Epithelial cell of esophagus (primary cell): Measurements from ENCODE around the gene C16orf89.
"Not testable (repeated sequence)": the region's sequence is repeated elsewhere in the genome, so short reads cannot be mapped to it uniquely, and the experiment has no call there.

ENCODE experiments used
- DNase-seq: peaks from one replicate; pipeline ENCODE4 v3.0.0; 2010; ENCODE audit warnings: low read depth
- H3K4me3 ChIP-seq: 2 replicates; pipeline ENCODE4 v1.5.1; 2011; ENCODE audit warnings: mild to moderate bottlenecking, low read length, control low read depth
- CTCF ChIP-seq: IDR thresholded peaks from 2 replicates; pipeline ENCODE4 v1.5.1; 2011; ENCODE audit warnings: low read depth, mild to moderate bottlenecking, low read length, control low read depth, inconsistent platforms; ENCODE audit not compliant: insufficient read depth; ENCODE audit errors: missing control alignments

The C16orf89 gene

GRCh38 chr16:5075637-5076036 is 9.9 kb upstream of the C16orf89 start:
- no peak for TF ChIP-seq CTCF
- no peak for DNase-seq
- H3K4me3 ChIP-seq, result no peak overlapping the region

GRCh38 chr16:5073771-5074170 is 8.0 kb upstream of the C16orf89 start:
- not testable (repeated sequence) for H3K4me3 ChIP-seq, DNase-seq

GRCh38 chr16:5073279-5073629 is 7.5 kb upstream of the C16orf89 start:
- H3K4me3 ChIP-seq, result no peak overlapping the region
- TF ChIP-seq CTCF, result no peak
- DNase-seq, result peak; percentile 51

- DNase-seq, result no peak
- H3K4me3 ChIP-seq, result peak overlapping the region; percentile 86
- TF ChIP-seq CTCF, result no peak
Measured at GRCh38 chr16:5072334-5073278, 6.8 kb upstream of the C16orf89 start.

- no peak for TF ChIP-seq CTCF
- H3K4me3 ChIP-seq, result peak within 1 kb of the TSS; percentile 86
- peak; percentile 83 for DNase-seq
Measured at GRCh38 chr16:5071681-5072333, 6.1 kb upstream of the C16orf89 start, which contains the start of gene ALG1. Gene ALG1 (plus strand): TSS chr16:5071843. CDS start chr16:5071850, 7 bp downstream.

GRCh38 chr16:5071341-5071680 is 5.6 kb upstream of the C16orf89 start:
- peak overlapping the region; percentile 86 for H3K4me3 ChIP-seq
- TF ChIP-seq CTCF, result no peak
- no peak for DNase-seq

GRCh38 chr16:5070431-5071186 is 4.9 kb upstream of the C16orf89 start:
- no peak for DNase-seq
- no peak for TF ChIP-seq CTCF

More at GRCh38 chr16:5070431-5071186, 4.9 kb upstream of the C16orf89 start:
- no peak overlapping the region for H3K4me3 ChIP-seq
